Measurements from ENCODE around the gene KASH5. TPM values are rescaled to one million over a fixed set of nuclear protein-coding genes. Genes with fewer than 3 reads are reported as not detected.

Gene KASH5
- polyA plus RNA-seq, 1 donor = not detected

DNA sequence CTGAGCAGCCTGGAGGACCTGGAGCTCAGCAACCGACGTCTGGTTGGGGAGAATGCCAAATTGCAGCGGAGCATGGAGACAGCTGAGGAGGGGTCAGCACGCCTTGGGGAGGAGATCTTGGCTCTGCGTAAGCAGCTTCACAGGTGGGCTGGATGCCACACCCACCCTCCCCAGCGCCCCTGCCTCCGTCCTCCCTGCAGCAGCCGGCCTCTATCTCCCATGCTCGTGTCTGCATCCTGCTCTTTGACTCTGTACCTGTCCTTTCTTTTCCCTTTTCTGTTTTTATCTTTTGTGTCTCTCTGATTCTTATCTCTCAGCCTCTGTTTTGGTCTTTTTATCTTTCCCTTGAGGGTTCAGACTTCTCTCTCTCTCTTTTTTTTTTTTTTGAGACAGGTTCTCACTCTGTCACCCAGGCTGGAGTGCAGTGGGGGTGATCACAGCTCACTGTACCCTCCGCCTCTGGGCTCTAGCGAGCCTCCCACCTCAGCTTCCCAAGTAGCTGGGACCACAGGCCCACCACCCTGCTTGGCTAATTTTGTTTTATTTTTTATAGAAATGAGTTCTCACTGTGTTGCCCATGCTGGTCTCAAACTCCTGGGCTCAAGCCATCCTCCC is 10.1 kb downstream of the KASH5 start:
- H3K4me3 ChIP-seq (ENCODE audit: low read length) = no peak overlapping the region
- no peaks in the 10 kb centered on the region for H3K36me3 ChIP-seq (ENCODE audit: control insufficient read depth, insufficient read depth, low read length)
- WGBS (ENCODE audit: insufficient coverage, low lambda C conversion rate) = 53% methylated on average over 6 of the region's 11 CpGs
- H3K27ac ChIP-seq (ENCODE audit: low read length) = no peak overlapping the region
- H3K27me3 ChIP-seq (ENCODE audit: control insufficient read depth, insufficient read depth, low read length) = peaks cover 3% of the 10 kb centered on the region
- H3K9me3 ChIP-seq (ENCODE audit: control insufficient read depth, low read depth, low read length) = no peaks in the 10 kb centered on the region
- no peak for DNase-seq
- no peaks in the 10 kb centered on the region for H3K4me1 ChIP-seq (ENCODE audit: control insufficient read depth, insufficient read depth, low read length)

DNA sequence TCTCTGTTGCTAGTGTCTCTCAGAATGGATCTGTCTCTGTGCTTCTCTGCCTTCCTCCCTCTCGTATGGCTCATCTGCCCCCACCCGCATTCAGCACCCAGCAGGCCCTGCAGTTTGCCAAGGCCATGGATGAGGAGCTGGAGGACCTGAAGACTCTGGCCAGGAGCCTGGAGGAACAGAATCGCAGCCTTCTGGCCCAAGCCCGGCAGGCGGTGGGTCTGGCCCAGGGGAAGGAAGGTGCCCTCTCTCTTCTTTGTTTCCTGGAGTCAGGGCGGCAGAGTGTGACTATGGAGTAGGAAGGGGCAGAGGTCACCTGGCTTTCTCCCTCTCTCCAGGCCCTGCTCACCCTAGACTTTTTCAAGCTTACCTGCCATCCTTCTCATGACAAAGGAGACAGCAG is 10.9 kb downstream of the KASH5 start:
- WGBS (ENCODE audit: insufficient coverage, low lambda C conversion rate) = no CpG with 5 or more reads among the region's 6 CpGs
- no peaks in the 10 kb centered on the region for H3K9me3 ChIP-seq (ENCODE audit: control insufficient read depth, low read depth, low read length)
- H3K27me3 ChIP-seq (ENCODE audit: control insufficient read depth, insufficient read depth, low read length) = peaks cover under 1% of the 10 kb centered on the region
- DNase-seq = no peak
- no peak overlapping the region for H3K4me3 ChIP-seq (ENCODE audit: low read length)
- no peak overlapping the region for H3K27ac ChIP-seq (ENCODE audit: low read length)
- no peaks in the 10 kb centered on the region for H3K4me1 ChIP-seq (ENCODE audit: control insufficient read depth, insufficient read depth, low read length)
- no peaks in the 10 kb centered on the region for H3K36me3 ChIP-seq (ENCODE audit: control insufficient read depth, insufficient read depth, low read length)

DNA sequence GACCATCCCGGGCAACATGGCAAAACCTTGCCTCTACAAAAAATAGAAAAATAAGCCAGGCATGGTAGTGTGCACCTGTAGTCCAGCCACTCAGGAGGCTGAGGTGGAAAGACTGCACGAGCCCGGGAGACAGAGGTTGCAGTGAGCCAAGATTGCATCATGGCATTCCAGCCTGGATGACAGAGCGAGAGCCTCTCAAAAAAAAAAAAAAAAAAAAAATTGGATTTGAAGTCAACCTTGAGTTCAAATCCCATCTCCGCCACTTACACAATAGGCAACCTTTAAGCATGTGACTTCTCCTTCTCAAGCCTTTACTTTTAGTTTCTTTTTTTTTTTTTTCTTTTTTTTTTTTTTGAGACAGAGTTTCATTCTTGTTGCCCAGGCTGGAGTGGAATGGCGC is 12.0 kb downstream of the KASH5 start:
- Histone ChIP-seq H3K27ac (ENCODE audit: low read length) (no peak overlapping the region), H3K4me1 (ENCODE audit: control insufficient read depth, insufficient read depth, low read length) (no peaks in the 10 kb centered on the region), H3K9me3 (ENCODE audit: control insufficient read depth, low read depth, low read length) (no peaks in the 10 kb centered on the region), H3K27me3 (ENCODE audit: control insufficient read depth, insufficient read depth, low read length) (peaks cover 2% of the 10 kb centered on the region), H3K4me3 (ENCODE audit: low read length) (no peak overlapping the region), H3K36me3 (ENCODE audit: control insufficient read depth, insufficient read depth, low read length) (no peaks in the 10 kb centered on the region)
- WGBS (ENCODE audit: insufficient coverage, low lambda C conversion rate) = 100% methylated on average over 1 of the region's 6 CpGs
- no peak for DNase-seq

DNA sequence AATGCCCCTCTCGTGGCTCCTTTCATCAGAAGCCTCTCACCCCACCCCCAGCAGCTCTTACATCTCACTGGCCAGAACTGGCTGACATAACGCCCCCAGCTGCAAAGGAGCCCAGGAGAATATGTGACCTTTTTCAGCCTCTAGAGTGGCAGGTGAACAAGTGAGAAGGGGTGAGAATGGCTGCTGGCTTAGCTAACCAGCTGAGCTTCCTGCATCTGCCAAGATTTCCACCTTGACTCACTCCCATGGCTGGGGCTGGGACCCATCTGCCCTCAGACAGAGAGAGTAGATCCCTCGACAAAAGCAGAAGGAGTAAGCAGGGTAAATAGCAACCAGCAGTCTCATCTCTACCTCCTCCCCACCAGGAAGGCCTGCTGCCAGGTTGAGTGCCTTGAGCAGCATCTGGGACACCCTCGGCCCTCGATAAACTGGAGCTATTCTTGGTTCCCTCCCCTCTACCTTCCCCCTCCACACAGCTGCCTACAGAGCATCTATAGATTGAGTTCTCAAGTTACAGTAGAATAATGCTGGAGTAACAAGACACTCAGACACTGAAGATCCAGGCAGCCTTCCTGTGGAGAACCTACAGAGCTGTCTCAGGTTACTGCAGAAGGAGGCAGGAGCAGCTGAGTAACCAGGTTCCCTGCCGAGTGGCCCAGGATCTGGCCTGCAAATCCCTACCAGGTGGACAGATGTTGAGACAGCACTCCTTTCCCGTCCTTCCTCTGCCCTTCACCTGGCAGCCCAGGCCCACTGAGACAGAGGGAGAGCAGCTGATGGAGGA is 15.5 kb downstream of the KASH5 start:
- no CpG with 5 or more reads among the region's 7 CpGs for WGBS (ENCODE audit: insufficient coverage, low lambda C conversion rate)
- no peak overlapping the region for H3K27ac ChIP-seq (ENCODE audit: low read length)
- DNase-seq = no peak
- H3K4me1 ChIP-seq (ENCODE audit: control insufficient read depth, insufficient read depth, low read length) = no peaks in the 10 kb centered on the region
- H3K27me3 ChIP-seq (ENCODE audit: control insufficient read depth, insufficient read depth, low read length) = peaks cover 6% of the 10 kb centered on the region
- H3K4me3 ChIP-seq (ENCODE audit: low read length) = no peak overlapping the region
- H3K9me3 ChIP-seq (ENCODE audit: control insufficient read depth, low read depth, low read length) = no peaks in the 10 kb centered on the region
- H3K36me3 ChIP-seq (ENCODE audit: control insufficient read depth, insufficient read depth, low read length) = no peaks in the 10 kb centered on the region

DNA sequence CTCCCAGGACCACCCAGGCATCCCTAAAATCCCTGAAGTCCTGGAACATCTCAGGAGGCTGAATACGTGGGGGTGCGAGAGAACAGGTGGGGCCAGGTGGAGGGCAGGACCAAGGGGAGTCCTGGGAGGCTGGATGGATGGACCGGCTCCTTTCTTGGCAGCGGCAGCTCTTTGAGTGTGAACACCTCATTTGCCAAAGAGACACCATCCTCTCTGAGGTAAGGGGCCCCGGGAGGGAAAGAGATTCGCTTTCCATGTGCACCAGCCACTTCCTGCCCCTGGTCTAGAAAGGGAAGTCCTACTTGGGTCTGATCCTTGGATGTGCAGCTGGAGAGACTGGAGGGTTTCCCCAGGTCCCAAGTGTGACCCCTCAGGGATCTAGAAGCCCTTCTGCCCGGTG is 19.0 kb downstream of the KASH5 start:
- H3K36me3 ChIP-seq (ENCODE audit: control insufficient read depth, insufficient read depth, low read length) = no peaks in the 10 kb centered on the region
- no peak overlapping the region for H3K4me3 ChIP-seq (ENCODE audit: low read length)
- no peak overlapping the region for H3K27ac ChIP-seq (ENCODE audit: low read length)
- H3K9me3 ChIP-seq (ENCODE audit: control insufficient read depth, low read depth, low read length) = no peaks in the 10 kb centered on the region
- no peaks in the 10 kb centered on the region for H3K4me1 ChIP-seq (ENCODE audit: control insufficient read depth, insufficient read depth, low read length)
- H3K27me3 ChIP-seq (ENCODE audit: control insufficient read depth, insufficient read depth, low read length) = peaks cover 9% of the 10 kb centered on the region
- no CpG with 5 or more reads among the region's 7 CpGs for WGBS (ENCODE audit: insufficient coverage, low lambda C conversion rate)
- no peak for DNase-seq

DNA sequence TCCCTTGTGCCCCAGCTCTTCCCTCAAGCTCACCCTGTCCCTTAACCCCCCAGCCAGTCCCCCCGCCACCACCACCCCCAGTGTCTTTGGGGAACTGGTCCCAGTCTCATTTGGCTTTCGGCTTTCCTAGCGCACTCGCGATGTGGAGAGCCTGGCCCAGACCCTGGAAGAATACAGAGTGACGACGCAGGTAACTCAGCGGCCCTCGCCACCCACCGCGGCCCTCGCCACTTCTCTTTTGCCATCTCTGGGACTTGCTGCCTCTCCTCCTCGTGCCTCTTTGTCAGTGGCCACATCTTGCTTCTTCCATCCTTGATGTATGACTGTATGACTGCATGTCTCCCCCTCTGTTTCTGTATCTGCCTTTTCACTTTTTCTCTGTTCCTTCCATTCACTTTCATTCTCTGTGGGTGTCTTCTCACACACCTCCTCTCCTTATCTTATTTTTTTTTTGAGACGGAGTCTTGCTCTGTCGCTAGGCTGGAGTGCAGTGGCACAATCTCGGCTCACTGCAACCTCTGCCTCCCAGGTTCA is 19.5 kb downstream of the KASH5 start:
- H3K4me1 ChIP-seq (ENCODE audit: control insufficient read depth, insufficient read depth, low read length) = no peaks in the 10 kb centered on the region
- no peak overlapping the region for H3K27ac ChIP-seq (ENCODE audit: low read length)
- no peak for DNase-seq
- no peak overlapping the region for H3K4me3 ChIP-seq (ENCODE audit: low read length)
- peaks cover 9% of the 10 kb centered on the region for H3K27me3 ChIP-seq (ENCODE audit: control insufficient read depth, insufficient read depth, low read length)
- no peaks in the 10 kb centered on the region for H3K9me3 ChIP-seq (ENCODE audit: control insufficient read depth, low read depth, low read length)
- 67% methylated on average over 1 of the region's 16 CpGs for WGBS (ENCODE audit: insufficient coverage, low lambda C conversion rate)
- no peaks in the 10 kb centered on the region for H3K36me3 ChIP-seq (ENCODE audit: control insufficient read depth, insufficient read depth, low read length)

DNA sequence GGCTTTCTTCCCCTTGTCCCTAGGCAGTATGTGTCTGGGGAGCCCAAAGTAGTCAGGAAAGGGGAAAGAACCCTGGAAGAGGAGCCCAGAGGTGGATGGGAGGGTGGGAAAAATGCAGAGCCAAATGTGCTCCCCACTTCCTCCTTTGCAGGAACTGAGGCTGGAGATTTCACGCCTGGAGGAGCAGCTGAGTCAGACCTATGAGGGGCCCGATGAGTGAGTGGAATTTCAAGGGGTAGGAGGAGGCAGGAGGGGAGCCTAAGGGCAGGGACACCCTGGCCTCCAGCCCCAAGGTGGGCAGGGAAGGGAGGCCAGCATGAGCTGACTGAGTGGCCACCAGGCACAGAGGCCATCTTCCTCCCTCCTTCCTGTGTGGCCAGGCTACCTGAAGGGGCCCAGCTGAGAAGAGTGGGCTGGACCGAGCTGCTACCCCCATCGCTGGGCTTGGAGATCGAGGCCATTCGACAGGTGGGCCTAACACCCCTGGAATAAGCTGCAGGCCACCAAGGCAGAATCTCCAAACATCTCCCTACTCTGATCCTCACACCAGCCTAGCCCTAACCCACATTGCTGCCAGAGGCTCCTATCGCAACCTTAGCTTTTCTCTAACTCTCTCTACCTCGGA is 20.9 kb downstream of the KASH5 start:
- no peak overlapping the region for H3K27ac ChIP-seq (ENCODE audit: low read length)
- H3K36me3 ChIP-seq (ENCODE audit: control insufficient read depth, insufficient read depth, low read length) = no peaks in the 10 kb centered on the region
- no peaks in the 10 kb centered on the region for H3K9me3 ChIP-seq (ENCODE audit: control insufficient read depth, low read depth, low read length)
- no CpG with 5 or more reads among the region's 8 CpGs for WGBS (ENCODE audit: insufficient coverage, low lambda C conversion rate)
- no peak overlapping the region for H3K4me3 ChIP-seq (ENCODE audit: low read length)
- no peak for DNase-seq
- peaks cover 3% of the 10 kb centered on the region for H3K4me1 ChIP-seq (ENCODE audit: control insufficient read depth, insufficient read depth, low read length)
- peaks cover 9% of the 10 kb centered on the region for H3K27me3 ChIP-seq (ENCODE audit: control insufficient read depth, insufficient read depth, low read length)

DNA sequence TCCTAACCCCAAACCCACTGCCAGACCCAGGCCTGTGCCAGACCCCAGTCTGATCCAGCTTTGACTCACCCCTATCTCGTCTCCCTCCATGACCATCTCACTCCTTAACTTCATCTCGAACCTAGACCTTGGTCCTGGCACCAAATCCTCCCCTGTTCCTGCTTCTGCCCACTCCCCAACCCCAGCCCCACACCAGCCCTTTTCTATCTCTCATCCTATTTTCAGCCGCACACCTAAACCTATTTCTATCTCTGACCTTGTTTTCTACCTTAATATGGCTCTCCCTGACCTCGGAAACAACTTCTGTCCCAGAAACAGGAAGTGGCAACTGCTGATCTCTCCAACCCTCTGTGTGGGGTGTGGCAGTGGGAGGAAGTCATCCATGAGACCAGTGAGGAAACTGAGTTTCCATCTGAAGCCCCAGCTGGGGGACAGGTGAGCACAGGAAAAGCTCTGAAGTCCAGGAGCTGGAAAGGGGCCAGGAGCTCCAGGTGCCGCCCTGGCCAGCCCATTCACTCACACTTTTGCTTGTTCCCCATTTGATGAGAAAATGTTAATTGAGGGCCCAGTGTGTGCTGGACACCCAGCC is 21.5 kb downstream of the KASH5 start:
- Histone ChIP-seq H3K4me1 (ENCODE audit: control insufficient read depth, insufficient read depth, low read length) (peaks cover 3% of the 10 kb centered on the region), H3K4me3 (ENCODE audit: low read length) (no peak overlapping the region), H3K36me3 (ENCODE audit: control insufficient read depth, insufficient read depth, low read length) (no peaks in the 10 kb centered on the region), H3K27ac (ENCODE audit: low read length) (no peak overlapping the region), H3K9me3 (ENCODE audit: control insufficient read depth, low read depth, low read length) (no peaks in the 10 kb centered on the region), H3K27me3 (ENCODE audit: control insufficient read depth, insufficient read depth, low read length) (peaks cover 7% of the 10 kb centered on the region)
- DNase-seq = no peak
- 83% methylated on average over 2 of the region's 5 CpGs for WGBS (ENCODE audit: insufficient coverage, low lambda C conversion rate)

DNA sequence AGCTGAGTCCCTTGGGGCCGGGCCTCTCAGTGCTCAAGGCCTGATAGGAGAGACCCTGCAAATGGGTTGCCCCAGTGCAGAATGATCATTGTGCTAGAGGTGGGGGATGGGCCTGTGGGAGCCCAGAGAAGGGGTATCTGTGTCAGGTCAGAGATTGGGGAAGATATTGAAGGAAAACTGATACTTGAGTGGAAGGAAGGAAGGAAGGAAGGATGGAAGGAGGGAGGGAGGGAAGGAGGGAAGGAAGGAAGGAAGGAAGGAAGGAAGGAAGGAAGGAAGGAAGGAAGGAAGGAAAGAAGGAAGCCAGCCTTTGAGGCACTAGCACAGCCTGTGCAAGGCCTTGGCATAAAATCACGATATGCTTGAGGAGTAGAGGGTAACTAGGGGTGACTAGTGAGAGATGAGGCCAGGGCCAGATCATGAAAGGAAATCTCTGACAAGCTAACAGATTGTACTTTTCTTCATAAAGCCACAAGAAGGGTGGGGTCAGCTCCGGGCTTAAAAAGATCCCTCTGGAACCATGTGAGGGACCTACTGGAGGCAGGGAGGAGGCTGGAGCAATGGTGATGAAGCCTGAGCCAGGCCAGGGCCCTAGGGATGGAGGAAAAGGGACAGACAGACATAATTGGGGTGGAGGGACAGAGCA is 23.8 kb downstream of the KASH5 start:
- Histone ChIP-seq H3K27me3 (ENCODE audit: control insufficient read depth, insufficient read depth, low read length) (peaks cover 16% of the 10 kb centered on the region), H3K27ac (ENCODE audit: low read length) (no peak overlapping the region), H3K9me3 (ENCODE audit: control insufficient read depth, low read depth, low read length) (no peaks in the 10 kb centered on the region), H3K4me1 (ENCODE audit: control insufficient read depth, insufficient read depth, low read length) (peaks cover 3% of the 10 kb centered on the region), H3K36me3 (ENCODE audit: control insufficient read depth, insufficient read depth, low read length) (no peaks in the 10 kb centered on the region), H3K4me3 (ENCODE audit: low read length) (no peak overlapping the region)
- WGBS (ENCODE audit: insufficient coverage, low lambda C conversion rate) = no CpG with 5 or more reads among the region's 3 CpGs
- no peak for DNase-seq

DNA sequence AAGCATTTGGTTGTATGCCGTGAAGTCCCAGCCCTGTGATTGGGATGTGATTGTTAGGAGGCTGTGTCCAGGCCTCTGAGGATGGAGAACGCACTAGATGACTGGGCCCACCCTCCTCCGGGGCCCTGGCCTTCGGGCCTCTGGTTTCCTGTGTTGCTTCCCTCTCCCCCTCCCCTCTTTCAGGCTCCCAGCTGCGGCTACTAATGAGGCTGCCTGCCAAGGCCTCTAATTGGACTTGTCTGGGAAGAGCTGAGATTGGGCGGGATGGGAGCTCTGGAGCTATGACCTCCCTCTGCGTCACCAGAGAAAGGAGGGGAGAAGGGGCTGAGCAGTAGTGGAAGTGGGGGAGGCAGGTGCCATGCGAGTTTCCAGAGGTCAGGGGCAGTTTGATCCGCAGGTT is 25.3 kb downstream of the KASH5 start:
- H3K27me3 ChIP-seq (ENCODE audit: control insufficient read depth, insufficient read depth, low read length) = peaks cover 29% of the 10 kb centered on the region
- WGBS (ENCODE audit: insufficient coverage, low lambda C conversion rate) = no CpG with 5 or more reads among the region's 9 CpGs

More for the DNA sequence above, 25.3 kb downstream of the KASH5 start:
- no peaks in the 10 kb centered on the region for H3K36me3 ChIP-seq (ENCODE audit: control insufficient read depth, insufficient read depth, low read length)
- H3K27ac ChIP-seq (ENCODE audit: low read length) = peak overlapping the region; percentile 23
- H3K4me3 ChIP-seq (ENCODE audit: low read length) = no peak overlapping the region
- peak; percentile 55 to 62 for DNase-seq
- peaks cover 3% of the 10 kb centered on the region for H3K4me1 ChIP-seq (ENCODE audit: control insufficient read depth, insufficient read depth, low read length)
- H3K9me3 ChIP-seq (ENCODE audit: control insufficient read depth, low read depth, low read length) = no peaks in the 10 kb centered on the region

Data from large intestine (tissue), 3 donors.